LNCaP clone FGC (cell line): ENCODE data around the gene CD59.

Source experiments
- DNase-seq: peaks from one replicate; pipeline ENCODE4 v3.0.0-alpha.2; 2011; ENCODE audit warnings: low read depth
- H3K4me3 ChIP-seq: 2 replicates; pipeline ENCODE4 v1.5.1; 2011; ENCODE audit warnings: mild to moderate bottlenecking, low read depth, low read length, control low read depth
- TF ChIP-seq, protein P1 (sequence below): IDR thresholded peaks from 2 replicates; pipeline ENCODE4 v1.5.1; 2012; ENCODE audit warnings: mild to moderate bottlenecking; ENCODE audit not compliant: control insufficient read depth, insufficient read depth; ENCODE audit errors: extremely low read depth

The CD59 gene

DNA sequence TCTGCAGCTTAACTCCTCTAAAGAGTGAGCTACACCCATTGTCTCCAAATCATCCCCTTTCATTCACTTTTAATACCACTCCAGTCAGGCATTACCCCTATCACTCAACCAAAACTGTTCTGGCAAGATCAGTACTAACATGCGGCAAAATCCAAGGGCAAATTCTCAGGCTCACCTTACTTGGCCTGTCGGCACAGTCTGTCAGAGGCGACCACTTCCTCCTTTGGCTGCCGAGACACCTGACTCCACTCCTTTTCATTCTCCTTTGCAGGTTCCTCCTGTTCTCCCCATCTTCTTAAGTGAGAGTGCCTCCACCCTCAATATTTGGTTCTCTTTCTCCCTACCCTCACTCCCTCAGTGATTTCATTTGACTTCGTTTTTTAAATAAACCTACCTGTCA is 39.8 kb downstream of the CD59 start:
- no peak for DNase-seq
- TF ChIP-seq, protein P1, sequence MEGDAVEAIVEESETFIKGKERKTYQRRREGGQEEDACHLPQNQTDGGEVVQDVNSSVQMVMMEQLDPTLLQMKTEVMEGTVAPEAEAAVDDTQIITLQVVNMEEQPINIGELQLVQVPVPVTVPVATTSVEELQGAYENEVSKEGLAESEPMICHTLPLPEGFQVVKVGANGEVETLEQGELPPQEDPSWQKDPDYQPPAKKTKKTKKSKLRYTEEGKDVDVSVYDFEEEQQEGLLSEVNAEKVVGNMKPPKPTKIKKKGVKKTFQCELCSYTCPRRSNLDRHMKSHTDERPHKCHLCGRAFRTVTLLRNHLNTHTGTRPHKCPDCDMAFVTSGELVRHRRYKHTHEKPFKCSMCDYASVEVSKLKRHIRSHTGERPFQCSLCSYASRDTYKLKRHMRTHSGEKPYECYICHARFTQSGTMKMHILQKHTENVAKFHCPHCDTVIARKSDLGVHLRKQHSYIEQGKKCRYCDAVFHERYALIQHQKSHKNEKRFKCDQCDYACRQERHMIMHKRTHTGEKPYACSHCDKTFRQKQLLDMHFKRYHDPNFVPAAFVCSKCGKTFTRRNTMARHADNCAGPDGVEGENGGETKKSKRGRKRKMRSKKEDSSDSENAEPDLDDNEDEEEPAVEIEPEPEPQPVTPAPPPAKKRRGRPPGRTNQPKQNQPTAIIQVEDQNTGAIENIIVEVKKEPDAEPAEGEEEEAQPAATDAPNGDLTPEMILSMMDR, result no peak
- no peak overlapping the region for H3K4me3 ChIP-seq

DNA sequence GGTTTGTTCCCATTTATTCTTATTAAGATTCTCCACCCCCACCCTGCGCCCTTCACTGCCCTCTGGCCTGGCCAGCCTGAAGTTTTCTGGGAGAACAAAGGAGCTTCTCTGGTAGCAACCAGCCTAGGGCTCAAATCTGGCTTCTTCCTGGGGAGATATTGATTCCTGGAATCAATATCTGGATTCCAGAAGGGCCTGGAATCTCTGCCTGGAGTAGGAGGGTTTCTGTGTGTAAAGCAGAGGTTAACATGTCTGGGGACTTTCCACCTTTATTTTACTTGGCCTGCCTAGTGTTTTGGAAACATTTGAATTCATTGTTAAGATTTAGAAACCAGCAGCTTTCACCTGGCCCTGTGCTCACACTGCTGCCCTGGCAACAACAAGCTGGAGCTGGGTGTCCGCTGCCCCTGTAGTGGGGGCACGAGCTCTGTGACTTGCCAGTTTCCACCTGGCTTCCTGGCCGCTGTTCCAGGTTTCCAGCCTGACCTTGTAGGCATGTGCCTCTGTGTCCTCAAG is 41.1 kb downstream of the CD59 start:
- no peak overlapping the region for H3K4me3 ChIP-seq
- TF ChIP-seq, protein P1, result no peak
- no peak for DNase-seq

DNA sequence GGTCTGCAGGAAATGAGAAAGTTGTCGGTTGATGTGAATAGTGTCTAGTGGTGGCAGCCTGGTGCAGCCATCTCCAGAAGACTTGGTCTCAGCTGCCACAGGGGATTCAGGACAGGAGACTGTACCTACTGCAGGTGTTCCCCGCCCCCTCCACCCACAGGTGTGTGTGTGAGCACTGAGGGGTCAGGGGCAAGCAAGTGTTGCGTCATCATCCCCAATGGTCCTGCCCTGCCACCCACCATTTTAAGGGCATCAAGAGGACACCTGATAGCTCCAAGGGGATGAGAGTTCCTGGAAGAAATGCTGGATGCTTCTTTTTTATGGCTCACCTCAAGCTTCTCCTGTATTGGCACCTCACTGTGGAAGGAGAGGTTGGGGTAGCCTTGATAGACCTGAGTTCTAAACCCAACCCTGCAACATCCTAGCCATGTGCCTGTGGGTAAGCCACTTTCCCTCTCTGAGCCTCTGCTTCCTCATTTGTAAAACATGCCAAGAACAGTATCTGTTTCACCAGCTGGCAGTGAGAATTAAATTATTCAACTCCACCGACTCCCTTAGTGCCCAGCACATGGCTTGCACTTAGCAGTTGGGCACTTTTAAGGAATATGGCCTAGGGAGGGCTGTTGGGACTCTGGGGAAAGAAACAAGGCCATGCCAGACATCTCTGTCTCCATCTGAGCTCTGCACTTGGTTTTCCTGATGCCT is 41.7 kb downstream of the CD59 start:
- no peak overlapping the region for H3K4me3 ChIP-seq
- no peak for DNase-seq
- TF ChIP-seq, protein P1, result no peak

DNA sequence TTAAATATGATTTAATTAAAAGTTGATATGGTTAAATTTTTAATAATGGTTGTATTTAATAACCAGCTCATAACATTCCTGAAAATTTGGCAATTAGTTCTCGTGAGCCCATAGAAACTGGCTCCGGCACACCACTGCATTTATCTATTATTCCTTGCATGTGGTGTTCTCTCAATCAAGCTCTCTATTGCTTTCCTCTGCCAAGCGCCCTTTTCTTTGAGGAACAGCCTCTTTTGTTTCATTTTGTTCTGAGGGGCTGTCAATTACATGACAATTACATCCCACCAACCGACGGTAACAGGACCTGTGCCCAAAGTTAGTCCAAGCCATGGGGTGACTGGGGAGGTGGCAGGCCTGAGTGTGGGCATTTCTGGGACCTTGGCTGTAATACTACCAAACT is 43.7 kb downstream of the CD59 start:
- no peak overlapping the region for H3K4me3 ChIP-seq
- DNase-seq, result no peak
- TF ChIP-seq, protein P1, result no peak

DNA sequence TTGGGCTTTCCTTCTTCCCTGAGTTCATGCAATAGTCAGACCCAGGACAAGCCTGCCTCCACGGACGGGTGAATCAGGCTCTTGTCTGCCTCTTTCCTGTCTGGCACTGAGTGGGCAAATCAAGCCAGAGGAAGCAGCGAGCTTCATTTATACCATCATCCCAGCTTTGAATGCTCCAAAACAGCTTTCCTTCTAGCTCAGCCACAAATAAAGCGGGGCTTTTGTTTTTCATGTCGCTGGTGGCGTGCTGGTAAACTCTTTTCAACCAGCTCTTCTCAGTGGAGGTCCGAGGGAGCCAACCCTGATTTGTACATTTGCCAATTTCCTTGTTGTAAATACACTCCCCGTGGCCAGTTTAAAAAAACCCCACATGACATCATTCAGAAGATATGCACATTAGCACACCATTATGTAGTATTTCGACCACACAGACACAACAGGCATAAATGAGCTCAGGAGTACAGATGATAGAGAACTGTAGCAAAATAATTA is 44.2 kb downstream of the CD59 start:
- DNase-seq, result peak; percentile 61
- TF ChIP-seq, protein P1, result no peak
- no peak overlapping the region for H3K4me3 ChIP-seq

DNA sequence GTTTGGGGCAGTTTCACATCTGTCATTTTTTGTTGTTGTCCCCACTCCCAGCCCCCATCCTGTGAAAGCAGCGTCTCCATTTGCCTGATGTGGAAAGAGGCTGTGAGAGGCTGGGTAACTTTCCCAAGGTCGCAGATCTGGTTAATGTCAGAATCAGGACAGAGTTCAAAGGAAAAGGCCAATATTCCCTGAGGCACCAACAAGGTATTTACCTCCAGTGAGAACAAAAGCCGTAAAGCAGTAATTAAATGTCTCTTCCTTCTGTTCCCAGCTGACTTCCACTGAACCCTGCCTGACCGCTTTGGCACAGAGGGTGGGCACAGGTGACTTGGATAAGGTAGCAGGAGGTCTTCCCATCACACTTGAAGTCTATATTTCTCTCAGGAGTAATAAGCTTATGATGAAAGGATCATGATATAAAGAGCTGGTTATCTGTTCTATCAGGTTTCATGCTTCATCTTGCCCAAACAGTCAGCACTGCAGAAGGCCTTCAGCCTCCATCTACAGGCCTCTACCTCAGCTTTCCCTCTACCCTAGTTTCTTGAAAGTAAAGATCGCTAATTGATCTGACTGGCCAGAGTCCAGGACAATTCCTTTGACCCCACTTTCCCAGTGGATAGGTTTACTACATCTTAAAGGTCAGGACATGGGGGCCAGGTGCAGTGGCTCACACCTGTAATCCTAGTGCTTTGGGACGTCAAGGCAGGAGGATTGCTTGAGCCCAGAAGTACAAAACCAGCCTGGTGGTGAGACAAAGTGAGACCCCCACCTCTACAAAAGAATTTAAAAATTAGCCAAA is 45.0 kb downstream of the CD59 start:
- TF ChIP-seq, protein P1, result no peak
- no peak for DNase-seq
- H3K4me3 ChIP-seq, result no peak overlapping the region
